HEK293 (cell line): ENCODE measurements around the gene PHPT1.

Experiments used
- BCL11B ChIP-seq: fragments of 450-650 bp; formaldehyde crosslinking; IDR thresholded peaks from 2 replicates; pipeline ENCODE4 v1.5.1; 2016; ENCODE audit warnings: low read depth, missing biosample characterization, missing genetic modification characterization
- GLI4 ChIP-seq: fragments of 450-650 bp; formaldehyde crosslinking; IDR thresholded peaks from 2 replicates; pipeline ENCODE4 v1.5.1; 2016; ENCODE audit warnings: missing biosample characterization, missing genetic modification characterization
- GLIS2 ChIP-seq: fragments of 450-650 bp; formaldehyde crosslinking; IDR thresholded peaks from 2 replicates; pipeline ENCODE4 v1.5.1; 2016; ENCODE audit warnings: missing biosample characterization, missing genetic modification characterization
- HOXD13 ChIP-seq: sonication (generic); formaldehyde crosslinking; IDR thresholded peaks from 2 replicates; pipeline ENCODE4 v1.8.0; 2022; ENCODE audit warnings: missing genetic modification reagents, borderline replicate concordance
- KLF1 ChIP-seq: fragments of 450-650 bp; formaldehyde crosslinking; IDR thresholded peaks from 2 replicates; pipeline ENCODE4 v1.5.1; 2016; ENCODE audit warnings: missing biosample characterization, missing genetic modification characterization
- KLF16 ChIP-seq: fragments of 450-650 bp; formaldehyde crosslinking; IDR thresholded peaks from 2 replicates; pipeline ENCODE4 v1.5.1; 2017; ENCODE audit warnings: missing biosample characterization, missing genetic modification characterization
- KLF8 ChIP-seq: fragments of 450-650 bp; formaldehyde crosslinking; IDR thresholded peaks from 2 replicates; pipeline ENCODE4 v1.5.1; 2016; ENCODE audit warnings: missing biosample characterization, missing genetic modification characterization
- OSR2 ChIP-seq: fragments of 450-650 bp; formaldehyde crosslinking; IDR thresholded peaks from 2 replicates; pipeline ENCODE4 v1.5.1; 2016; ENCODE audit warnings: missing biosample characterization, missing genetic modification characterization
- SP2 ChIP-seq: fragments of 450-650 bp; formaldehyde crosslinking; IDR thresholded peaks from 2 replicates; pipeline ENCODE4 v1.5.1; 2016; ENCODE audit warnings: missing biosample characterization, missing genetic modification characterization
- ZBTB17 ChIP-seq: fragments of 450-650 bp; formaldehyde crosslinking; IDR thresholded peaks from 2 replicates; pipeline ENCODE4 v1.5.1; 2016; ENCODE audit warnings: missing biosample characterization, missing genetic modification characterization
- ZBTB20 ChIP-seq: fragments of 450-650 bp; formaldehyde crosslinking; IDR thresholded peaks from 2 replicates; pipeline ENCODE4 v1.5.1; 2016; ENCODE audit warnings: missing biosample characterization, missing genetic modification characterization
- ZBTB8A ChIP-seq: fragments of 450-650 bp; formaldehyde crosslinking; IDR thresholded peaks from 2 replicates; pipeline ENCODE4 v1.5.1; 2016; ENCODE audit warnings: missing biosample characterization, missing genetic modification characterization
- ZFP37 ChIP-seq: fragments of 450-650 bp; formaldehyde crosslinking; IDR thresholded peaks from 2 replicates; pipeline ENCODE4 v1.5.1; 2016; ENCODE audit warnings: missing biosample characterization, missing genetic modification characterization
- ZNF10 ChIP-seq: fragments of 450-650 bp; formaldehyde crosslinking; IDR thresholded peaks from 2 replicates; pipeline ENCODE4 v1.5.1; 2017; ENCODE audit warnings: missing biosample characterization, missing genetic modification characterization
- ZNF157 ChIP-seq: fragments of 450-650 bp; formaldehyde crosslinking; IDR thresholded peaks from 2 replicates; pipeline ENCODE4 v1.5.1; 2016; ENCODE audit warnings: missing biosample characterization, missing genetic modification characterization
- ZNF19 ChIP-seq: fragments of 450-650 bp; formaldehyde crosslinking; IDR thresholded peaks from 2 replicates; pipeline ENCODE4; 2016; ENCODE audit warnings: missing biosample characterization, missing genetic modification characterization, low read depth
- ZNF24 ChIP-seq: fragments of 450-650 bp; formaldehyde crosslinking; IDR thresholded peaks from 2 replicates; pipeline ENCODE4 v1.5.1; 2016; ENCODE audit warnings: missing biosample characterization, missing genetic modification characterization
- ZNF366 ChIP-seq: fragments of 450-650 bp; formaldehyde crosslinking; conservative IDR thresholded peaks from 2 replicates; pipeline ENCODE4 v1.5.1; 2016; ENCODE audit warnings: missing biosample characterization, missing genetic modification characterization
- ZNF48 ChIP-seq: fragments of 450-650 bp; formaldehyde crosslinking; IDR thresholded peaks from 2 replicates; pipeline ENCODE4 v1.5.1; 2016; ENCODE audit warnings: missing biosample characterization, missing genetic modification characterization
- ZNF561 ChIP-seq: fragments of 450-650 bp; IDR thresholded peaks from 2 replicates; pipeline ENCODE4 v1.5.1; 2018; ENCODE audit warnings: missing biosample characterization, missing genetic modification characterization, borderline replicate concordance
- ZNF629 ChIP-seq: fragments of 450-650 bp; formaldehyde crosslinking; IDR thresholded peaks from 2 replicates; pipeline ENCODE4 v1.5.1; 2017; ENCODE audit warnings: missing biosample characterization, missing genetic modification characterization
- ZNF76 ChIP-seq: fragments of 450-650 bp; formaldehyde crosslinking; IDR thresholded peaks from 2 replicates; pipeline ENCODE4; 2016; ENCODE audit warnings: low read depth, missing biosample characterization, missing genetic modification characterization, borderline replicate concordance
- ZNF768 ChIP-seq: fragments of 450-650 bp; formaldehyde crosslinking; IDR thresholded peaks from 2 replicates; pipeline ENCODE4 v1.5.1; 2018; ENCODE audit warnings: missing biosample characterization, mild to moderate bottlenecking, missing genetic modification characterization
- ZNF776 ChIP-seq: fragments of 450-650 bp; formaldehyde crosslinking; IDR thresholded peaks from 2 replicates; pipeline ENCODE4 v1.5.0; 2017; ENCODE audit warnings: missing biosample characterization, missing genetic modification characterization, borderline replicate concordance
- TF ChIP-seq, protein P1 (sequence below): fragments of 450-650 bp; formaldehyde crosslinking; IDR thresholded peaks from 2 replicates; pipeline ENCODE4 v1.5.1; 2017; ENCODE audit warnings: missing biosample characterization, missing genetic modification characterization
- TF ChIP-seq, protein P2 (sequence below): fragments of 450-650 bp; formaldehyde crosslinking; IDR thresholded peaks from 2 replicates; pipeline ENCODE4; 2016; ENCODE audit warnings: missing biosample characterization, missing genetic modification characterization
- TF ChIP-seq, protein P3 (sequence below): fragments of 450-650 bp; formaldehyde crosslinking; IDR thresholded peaks from 2 replicates; pipeline ENCODE4 v1.5.1; 2016; ENCODE audit warnings: missing biosample characterization, missing genetic modification characterization
- TF ChIP-seq, protein P4 (sequence below): fragments of 450-650 bp; formaldehyde crosslinking; IDR thresholded peaks from 2 replicates; pipeline ENCODE4 v1.5.1; 2016; ENCODE audit warnings: missing biosample characterization, missing genetic modification characterization

The PHPT1 gene

DNA sequence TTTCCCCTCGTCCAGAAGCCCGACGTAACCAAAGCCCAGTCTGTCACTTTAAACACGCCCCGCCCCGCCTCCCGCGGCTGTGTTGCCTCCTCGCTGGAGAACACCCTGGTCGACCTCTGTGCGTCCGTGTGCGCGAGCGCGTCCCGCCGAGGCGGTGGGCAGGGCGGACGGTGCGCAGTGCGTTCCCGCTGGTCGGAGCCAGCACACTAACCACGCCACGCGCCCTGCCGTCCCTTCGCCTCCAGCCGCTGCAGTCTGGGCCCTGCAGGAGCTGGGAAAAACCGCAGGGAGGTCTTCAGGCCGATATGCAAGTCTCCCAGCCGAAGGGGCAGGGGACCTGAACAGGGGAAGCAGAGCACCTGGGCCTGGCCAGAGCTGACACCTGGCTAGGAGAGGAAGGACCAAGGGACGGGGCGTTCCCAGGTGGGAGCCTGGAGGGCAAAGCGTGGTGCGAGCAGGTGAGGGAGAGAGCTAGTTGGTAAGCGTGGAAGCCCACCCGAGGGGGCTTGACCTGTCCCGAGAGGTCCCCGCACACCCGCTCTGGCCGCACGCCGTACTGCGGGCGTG is 1.3 kb upstream of the PHPT1 start (continued):
- TF ChIP-seq KLF16 (tag by site-specific recombination) (0 out of 2 replicates have a peak, but pooled peaks have one; percentile 4), SP2 (tag by site-specific recombination) (peak; percentile 88), HOXD13 (CRISPR knock-in tag) (no peak), ZNF776 (tag by site-specific recombination) (no peak), ZNF24 (tag by site-specific recombination) (no peak), ZNF48 (no peak), KLF8 (tag by site-specific recombination) (peak; percentile 55; the same call in 1 of the 2 replicates), BCL11B (tag by site-specific recombination) (peak; percentile 97), ZNF561 (peak; percentile 61), ZBTB17 (tag by site-specific recombination) (peak; percentile 70), ZBTB20 (peak; percentile 62; the same call in 1 of the 2 replicates), ZFP37 (tag by site-specific recombination) (peak; percentile 84), GLI4 (tag by site-specific recombination) (no peak), ZNF10 (tag by site-specific recombination) (peak; percentile 48; the same call in 1 of the 2 replicates), ZNF366 (0 out of 2 replicates have a peak, but pooled peaks have one; percentile 4), GLIS2 (tag by site-specific recombination) (peak; percentile 91), ZNF768 (tag by site-specific recombination) (peak; percentile 86; the same call in 1 of the 2 replicates), ZNF19 (tag by site-specific recombination) (no peak), ZNF629 (tag by site-specific recombination) (no peak; the same call in 1 of the 2 replicates), KLF1 (tag by site-specific recombination) (peak; percentile 10; the same call in 1 of the 2 replicates), ZNF157 (tag by site-specific recombination) (no peak), OSR2 (tag by site-specific recombination) (no peak), ZBTB8A (tag by site-specific recombination) (no peak), ZNF76 (no peak)
- TF ChIP-seq, protein P1, sequence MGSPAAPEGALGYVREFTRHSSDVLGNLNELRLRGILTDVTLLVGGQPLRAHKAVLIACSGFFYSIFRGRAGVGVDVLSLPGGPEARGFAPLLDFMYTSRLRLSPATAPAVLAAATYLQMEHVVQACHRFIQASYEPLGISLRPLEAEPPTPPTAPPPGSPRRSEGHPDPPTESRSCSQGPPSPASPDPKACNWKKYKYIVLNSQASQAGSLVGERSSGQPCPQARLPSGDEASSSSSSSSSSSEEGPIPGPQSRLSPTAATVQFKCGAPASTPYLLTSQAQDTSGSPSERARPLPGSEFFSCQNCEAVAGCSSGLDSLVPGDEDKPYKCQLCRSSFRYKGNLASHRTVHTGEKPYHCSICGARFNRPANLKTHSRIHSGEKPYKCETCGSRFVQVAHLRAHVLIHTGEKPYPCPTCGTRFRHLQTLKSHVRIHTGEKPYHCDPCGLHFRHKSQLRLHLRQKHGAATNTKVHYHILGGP = no peak
- TF ChIP-seq, protein P2, sequence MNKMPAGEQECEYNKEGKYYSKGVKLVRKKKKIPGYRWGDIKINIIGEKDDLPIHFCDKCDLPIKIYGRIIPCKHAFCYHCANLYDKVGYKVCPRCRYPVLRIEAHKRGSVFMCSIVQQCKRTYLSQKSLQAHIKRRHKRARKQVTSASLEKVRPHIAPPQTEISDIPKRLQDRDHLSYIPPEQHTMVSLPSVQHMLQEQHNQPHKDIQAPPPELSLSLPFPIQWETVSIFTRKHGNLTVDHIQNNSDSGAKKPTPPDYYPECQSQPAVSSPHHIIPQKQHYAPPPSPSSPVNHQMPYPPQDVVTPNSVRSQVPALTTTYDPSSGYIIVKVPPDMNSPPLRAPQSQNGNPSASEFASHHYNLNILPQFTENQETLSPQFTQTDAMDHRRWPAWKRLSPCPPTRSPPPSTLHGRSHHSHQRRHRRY (tag by site-specific recombination) = no peak
- TF ChIP-seq, protein P3, sequence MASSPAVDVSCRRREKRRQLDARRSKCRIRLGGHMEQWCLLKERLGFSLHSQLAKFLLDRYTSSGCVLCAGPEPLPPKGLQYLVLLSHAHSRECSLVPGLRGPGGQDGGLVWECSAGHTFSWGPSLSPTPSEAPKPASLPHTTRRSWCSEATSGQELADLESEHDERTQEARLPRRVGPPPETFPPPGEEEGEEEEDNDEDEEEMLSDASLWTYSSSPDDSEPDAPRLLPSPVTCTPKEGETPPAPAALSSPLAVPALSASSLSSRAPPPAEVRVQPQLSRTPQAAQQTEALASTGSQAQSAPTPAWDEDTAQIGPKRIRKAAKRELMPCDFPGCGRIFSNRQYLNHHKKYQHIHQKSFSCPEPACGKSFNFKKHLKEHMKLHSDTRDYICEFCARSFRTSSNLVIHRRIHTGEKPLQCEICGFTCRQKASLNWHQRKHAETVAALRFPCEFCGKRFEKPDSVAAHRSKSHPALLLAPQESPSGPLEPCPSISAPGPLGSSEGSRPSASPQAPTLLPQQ = peak; percentile 34; the same call in 1 of the 2 replicates
- TF ChIP-seq, protein P4, sequence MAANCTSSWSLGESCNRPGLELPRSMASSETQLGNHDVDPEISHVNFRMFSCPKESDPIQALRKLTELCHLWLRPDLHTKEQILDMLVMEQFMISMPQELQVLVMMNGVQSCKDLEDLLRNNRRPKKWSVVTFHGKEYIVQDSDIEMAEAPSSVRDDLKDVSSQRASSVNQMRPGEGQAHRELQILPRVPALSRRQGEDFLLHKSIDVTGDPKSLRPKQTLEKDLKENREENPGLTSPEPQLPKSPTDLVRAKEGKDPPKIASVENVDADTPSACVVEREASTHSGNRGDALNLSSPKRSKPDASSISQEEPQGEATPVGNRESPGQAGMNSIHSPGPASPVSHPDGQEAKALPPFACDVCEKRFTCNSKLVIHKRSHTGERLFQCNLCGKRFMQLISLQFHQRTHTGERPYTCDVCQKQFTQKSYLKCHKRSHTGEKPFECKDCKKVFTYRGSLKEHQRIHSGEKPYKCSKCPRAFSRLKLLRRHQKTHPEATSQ (tag by site-specific recombination) = peak; percentile 69; the same call in 1 of the 2 replicates
